Measurements from ENCODE around the gene ENTHD1.

Gene ENTHD1

GRCh38 chr22:39713799-39714290 is 179.7 kb downstream of the ENTHD1 start:
- no peak overlapping the region for H3K9ac ChIP-seq (ENCODE audit: low read depth in 1 of 2, low read length in 2 of 2)
- no peak overlapping the region for H3K27ac ChIP-seq (ENCODE audit: low read depth in 2 of 2, low read length in 2 of 2)
- H3K36me3 ChIP-seq (ENCODE audit: control insufficient read depth in 2 of 2, insufficient read depth in 2 of 2, low read length in 2 of 2) = no peaks in the 10 kb centered on the region
- H3K27me3 ChIP-seq (ENCODE audit: control insufficient read depth in 2 of 2, insufficient read depth in 2 of 2, low read length in 2 of 2) = no peaks in the 10 kb centered on the region
- H3K4me3 ChIP-seq (ENCODE audit: low read length in 2 of 2) = no peak overlapping the region
- no peaks in the 10 kb centered on the region for H3K9me3 ChIP-seq (ENCODE audit: control insufficient read depth in 2 of 2, low read length in 2 of 2)
- H3K4me1 ChIP-seq (ENCODE audit: control insufficient read depth in 2 of 2, insufficient read depth in 2 of 2, low read length in 2 of 2) = peaks cover 4 to 5% of the 10 kb centered on the region in 2 donors

GRCh38 chr22:39712751-39713525 is 180.6 kb downstream of the ENTHD1 start:
- Histone ChIP-seq H3K36me3 (ENCODE audit: control insufficient read depth in 2 of 2, insufficient read depth in 2 of 2, low read length in 2 of 2) (no peaks in the 10 kb centered on the region), H3K27ac (ENCODE audit: low read depth in 2 of 2, low read length in 2 of 2) (no peak overlapping the region), H3K4me3 (ENCODE audit: low read length in 2 of 2) (no peak overlapping the region), H3K4me1 (ENCODE audit: control insufficient read depth in 2 of 2, insufficient read depth in 2 of 2, low read length in 2 of 2) (no peaks in the 10 kb centered on the region), H3K9me3 (ENCODE audit: control insufficient read depth in 2 of 2, low read length in 2 of 2) (no peaks in the 10 kb centered on the region), H3K27me3 (ENCODE audit: control insufficient read depth in 2 of 2, insufficient read depth in 2 of 2, low read length in 2 of 2) (no peaks in the 10 kb centered on the region), H3K9ac (ENCODE audit: low read depth in 1 of 2, low read length in 2 of 2) (no peak overlapping the region)

GRCh38 chr22:39712081-39712480 is 181.5 kb downstream of the ENTHD1 start:
- H3K4me3 ChIP-seq (ENCODE audit: low read length in 2 of 2) = no peak overlapping the region
- H3K27ac ChIP-seq (ENCODE audit: low read depth in 2 of 2, low read length in 2 of 2) = no peak overlapping the region
- no peaks in the 10 kb centered on the region for H3K27me3 ChIP-seq (ENCODE audit: control insufficient read depth in 2 of 2, insufficient read depth in 2 of 2, low read length in 2 of 2)

GRCh38 chr22:39710380-39711150 is 183.0 kb downstream of the ENTHD1 start:
- no peaks in the 10 kb centered on the region for H3K4me1 ChIP-seq (ENCODE audit: control insufficient read depth in 2 of 2, insufficient read depth in 2 of 2, low read length in 2 of 2)
- H3K4me3 ChIP-seq (ENCODE audit: low read length in 2 of 2) = no peak overlapping the region
- H3K9ac ChIP-seq (ENCODE audit: low read depth in 1 of 2, low read length in 2 of 2) = no peak overlapping the region
- H3K27me3 ChIP-seq (ENCODE audit: control insufficient read depth in 2 of 2, insufficient read depth in 2 of 2, low read length in 2 of 2) = no peaks in the 10 kb centered on the region
- H3K9me3 ChIP-seq (ENCODE audit: control insufficient read depth in 2 of 2, low read length in 2 of 2) = no peaks in the 10 kb centered on the region
- H3K36me3 ChIP-seq (ENCODE audit: control insufficient read depth in 2 of 2, insufficient read depth in 2 of 2, low read length in 2 of 2) = no peaks in the 10 kb centered on the region
- no peak overlapping the region for H3K27ac ChIP-seq (ENCODE audit: low read depth in 2 of 2, low read length in 2 of 2)

More at GRCh38 chr22:39712081-39712480, 181.5 kb downstream of the ENTHD1 start:
- no peaks in the 10 kb centered on the region for H3K9me3 ChIP-seq (ENCODE audit: control insufficient read depth in 2 of 2, low read length in 2 of 2)
- no peaks in the 10 kb centered on the region for H3K4me1 ChIP-seq (ENCODE audit: control insufficient read depth in 2 of 2, insufficient read depth in 2 of 2, low read length in 2 of 2)
- H3K36me3 ChIP-seq (ENCODE audit: control insufficient read depth in 2 of 2, insufficient read depth in 2 of 2, low read length in 2 of 2) = no peaks in the 10 kb centered on the region
- H3K9ac ChIP-seq (ENCODE audit: low read depth in 1 of 2, low read length in 2 of 2) = no peak overlapping the region

GRCh38 chr22:39707816-39708215 is 185.7 kb downstream of the ENTHD1 start:
- H3K9ac ChIP-seq (ENCODE audit: low read depth in 1 of 2, low read length in 2 of 2) = no peak overlapping the region
- H3K27me3 ChIP-seq (ENCODE audit: control insufficient read depth in 2 of 2, insufficient read depth in 2 of 2, low read length in 2 of 2) = no peaks in the 10 kb centered on the region
- no peaks in the 10 kb centered on the region for H3K9me3 ChIP-seq (ENCODE audit: control insufficient read depth in 2 of 2, low read length in 2 of 2)

GRCh38 chr22:39707351-39707750 is 186.2 kb downstream of the ENTHD1 start:
- H3K27ac ChIP-seq (ENCODE audit: low read depth in 2 of 2, low read length in 2 of 2) = no peak overlapping the region
- no peaks in the 10 kb centered on the region for H3K27me3 ChIP-seq (ENCODE audit: control insufficient read depth in 2 of 2, insufficient read depth in 2 of 2, low read length in 2 of 2)
- H3K9ac ChIP-seq (ENCODE audit: low read depth in 1 of 2, low read length in 2 of 2) = no peak overlapping the region
- no peaks in the 10 kb centered on the region for H3K36me3 ChIP-seq (ENCODE audit: control insufficient read depth in 2 of 2, insufficient read depth in 2 of 2, low read length in 2 of 2)
- no peak overlapping the region for H3K4me3 ChIP-seq (ENCODE audit: low read length in 2 of 2)
- peaks cover 0 to 2% of the 10 kb centered on the region in 2 donors for H3K4me1 ChIP-seq (ENCODE audit: control insufficient read depth in 2 of 2, insufficient read depth in 2 of 2, low read length in 2 of 2)
- no peaks in the 10 kb centered on the region for H3K9me3 ChIP-seq (ENCODE audit: control insufficient read depth in 2 of 2, low read length in 2 of 2)

More at GRCh38 chr22:39707816-39708215, 185.7 kb downstream of the ENTHD1 start:
- Histone ChIP-seq H3K27ac (ENCODE audit: low read depth in 2 of 2, low read length in 2 of 2) (no peak overlapping the region), H3K4me1 (ENCODE audit: control insufficient read depth in 2 of 2, insufficient read depth in 2 of 2, low read length in 2 of 2) (peaks cover 0 to 2% of the 10 kb centered on the region in 2 donors), H3K36me3 (ENCODE audit: control insufficient read depth in 2 of 2, insufficient read depth in 2 of 2, low read length in 2 of 2) (no peaks in the 10 kb centered on the region), H3K4me3 (ENCODE audit: low read length in 2 of 2) (no peak overlapping the region)

- Histone ChIP-seq H3K4me3 (ENCODE audit: low read length in 2 of 2) (no peak overlapping the region), H3K9ac (ENCODE audit: low read depth in 1 of 2, low read length in 2 of 2) (no peak overlapping the region), H3K27me3 (ENCODE audit: control insufficient read depth in 2 of 2, insufficient read depth in 2 of 2, low read length in 2 of 2) (no peaks in the 10 kb centered on the region), H3K4me1 (ENCODE audit: control insufficient read depth in 2 of 2, insufficient read depth in 2 of 2, low read length in 2 of 2) (peaks cover 0 to 2% of the 10 kb centered on the region in 2 donors), H3K9me3 (ENCODE audit: control insufficient read depth in 2 of 2, low read length in 2 of 2) (no peaks in the 10 kb centered on the region), H3K36me3 (ENCODE audit: control insufficient read depth in 2 of 2, insufficient read depth in 2 of 2, low read length in 2 of 2) (no peaks in the 10 kb centered on the region), H3K27ac (ENCODE audit: low read depth in 2 of 2, low read length in 2 of 2) (no peak overlapping the region)
These were observed 187.0 kb downstream of the ENTHD1 start for GRCh38 chr22:39706376-39707140.

GRCh38 chr22:39705386-39705785 is 188.2 kb downstream of the ENTHD1 start:
- Histone ChIP-seq H3K9me3 (ENCODE audit: control insufficient read depth in 2 of 2, low read length in 2 of 2) (no peaks in the 10 kb centered on the region), H3K4me3 (ENCODE audit: low read length in 2 of 2) (no peak overlapping the region), H3K9ac (ENCODE audit: low read depth in 1 of 2, low read length in 2 of 2) (no peak overlapping the region), H3K27ac (ENCODE audit: low read depth in 2 of 2, low read length in 2 of 2) (no peak overlapping the region), H3K36me3 (ENCODE audit: control insufficient read depth in 2 of 2, insufficient read depth in 2 of 2, low read length in 2 of 2) (no peaks in the 10 kb centered on the region), H3K4me1 (ENCODE audit: control insufficient read depth in 2 of 2, insufficient read depth in 2 of 2, low read length in 2 of 2) (peaks cover 0 to 2% of the 10 kb centered on the region in 2 donors), H3K27me3 (ENCODE audit: control insufficient read depth in 2 of 2, insufficient read depth in 2 of 2, low read length in 2 of 2) (no peaks in the 10 kb centered on the region)

GRCh38 chr22:39703928-39704639 is 189.5 kb downstream of the ENTHD1 start:
- Histone ChIP-seq H3K9me3 (ENCODE audit: control insufficient read depth in 2 of 2, low read length in 2 of 2) (no peaks in the 10 kb centered on the region), H3K4me1 (ENCODE audit: control insufficient read depth in 2 of 2, insufficient read depth in 2 of 2, low read length in 2 of 2) (peaks cover 0 to 2% of the 10 kb centered on the region in 2 donors), H3K36me3 (ENCODE audit: control insufficient read depth in 2 of 2, insufficient read depth in 2 of 2, low read length in 2 of 2) (no peaks in the 10 kb centered on the region), H3K27me3 (ENCODE audit: control insufficient read depth in 2 of 2, insufficient read depth in 2 of 2, low read length in 2 of 2) (no peaks in the 10 kb centered on the region), H3K27ac (ENCODE audit: low read depth in 2 of 2, low read length in 2 of 2) (no peak overlapping the region), H3K4me3 (ENCODE audit: low read length in 2 of 2) (no peak overlapping the region), H3K9ac (ENCODE audit: low read depth in 1 of 2, low read length in 2 of 2) (no peak overlapping the region)

Measured in mucosa of rectum (tissue), 2 donors.